Astrocyte of the hippocampus (primary cell): ENCODE results near the gene ZNF609.

ENCODE experiments used
- DNase-seq: peaks from one replicate; pipeline ENCODE4 v3.0.0; 2011; ENCODE audit warnings: low read depth, low spot score

The ZNF609 gene

GRCh38 chr15:64460206-64460723 lies at the start of gene ZNF609:
TSS of gene ZNF609 (plus strand) at chr15:64460578. CDS start at chr15:64499420, 38,842 bp downstream.
- peak; percentile 98 for DNase-seq

- DNase-seq: no peak
Measured at GRCh38 chr15:64412216-64412615, 48.2 kb upstream of the ZNF609 start.

- DNase-seq: no peak
Measured at GRCh38 chr15:64422697-64423096, 37.7 kb upstream of the ZNF609 start.

GRCh38 chr15:64423970-64424369 lies 36.4 kb upstream of the ZNF609 start:
- no peak for DNase-seq

- DNase-seq: no peak
Measured at GRCh38 chr15:64425221-64425620, 35.2 kb upstream of the ZNF609 start.

- DNase-seq: peak; percentile 50
Measured at GRCh38 chr15:64426845-64427465, 33.4 kb upstream of the ZNF609 start.

GRCh38 chr15:64429448-64429847 lies 30.9 kb upstream of the ZNF609 start:
- no peak for DNase-seq

- peak; percentile 84 for DNase-seq
Measured at GRCh38 chr15:64430000-64430735, 30.2 kb upstream of the ZNF609 start.

GRCh38 chr15:64437982-64438381 lies 22.4 kb upstream of the ZNF609 start:
- DNase-seq: no peak

GRCh38 chr15:64438653-64439447 lies 21.5 kb upstream of the ZNF609 start:
- no peak for DNase-seq

- DNase-seq: no peak
Measured at GRCh38 chr15:64441852-64442251, 18.5 kb upstream of the ZNF609 start.

- no peak for DNase-seq
Measured at GRCh38 chr15:64443016-64443415, 17.4 kb upstream of the ZNF609 start.

- peak; percentile 89 for DNase-seq
Measured at GRCh38 chr15:64443747-64444621, 16.4 kb upstream of the ZNF609 start.

GRCh38 chr15:64444836-64445235 lies 15.5 kb upstream of the ZNF609 start:
- no peak for DNase-seq

- DNase-seq: no peak
Measured at GRCh38 chr15:64447536-64448315, 12.7 kb upstream of the ZNF609 start.

- DNase-seq: peak; percentile 85
Measured at GRCh38 chr15:64452988-64453688, 7.2 kb upstream of the ZNF609 start.

- DNase-seq: no peak
Measured at GRCh38 chr15:64453689-64454037, 6.7 kb upstream of the ZNF609 start.

- DNase-seq: no peak
Measured at GRCh38 chr15:64454282-64454681, 6.1 kb upstream of the ZNF609 start.

- peak; percentile 38 for DNase-seq
Measured at GRCh38 chr15:64455961-64456371, 4.4 kb upstream of the ZNF609 start.

GRCh38 chr15:64456634-64457108 lies 3.7 kb upstream of the ZNF609 start:
- peak; percentile 18 for DNase-seq
